Erythroblast (primary cell): Measurements from ENCODE around the gene SDHB.

Experiments used
- GATA1 ChIP-seq: IDR thresholded peaks from 2 replicates; pipeline ENCODE4 v1.6.1; 2011; ENCODE audit warnings: low read depth, mild to moderate bottlenecking, control low read depth, low read length, moderate library complexity
- POLR2A ChIP-seq: IDR thresholded peaks from 2 replicates; pipeline ENCODE4 v1.6.1; 2011; ENCODE audit warnings: mild to moderate bottlenecking, low read length

DNA sequence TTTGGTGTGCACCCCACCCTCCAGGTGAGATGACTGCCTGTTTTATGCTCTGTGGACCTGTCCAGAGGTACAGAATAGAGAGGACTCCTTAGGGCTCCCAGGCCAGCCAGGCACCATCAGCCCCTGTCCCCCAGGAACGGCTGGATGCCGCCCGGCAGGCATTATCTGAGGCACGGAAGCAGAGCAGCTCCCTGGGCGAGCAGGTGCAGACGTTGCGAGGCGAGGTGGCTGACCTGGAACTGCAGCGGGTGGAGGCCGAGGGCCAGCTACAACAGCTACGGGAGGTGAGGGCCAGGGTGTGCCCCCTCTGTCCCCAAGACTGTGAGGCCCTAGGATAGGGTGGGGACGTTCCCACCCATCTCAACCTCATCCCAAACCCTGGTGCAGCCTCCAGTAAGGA is 84.2 kb downstream of the SDHB start:
- TF ChIP-seq POLR2A = no peak
- TF ChIP-seq GATA1 = no peak
